Esophagus muscularis mucosa (tissue), 3 donors: ENCODE measurements around the gene ZPR1.

Source experiments
- POLR2AphosphoS5 ChIP-seq, 2 donors: sonication (generic); formaldehyde crosslinking; IDR thresholded peaks; one replicate each; pipeline ENCODE4 v1.6.1; 2017; ENCODE audit warnings: antibody characterized with exemption in 2 of 2
- TF ChIP-seq, protein P1 (sequence below), 3 experiments: fragments of 200-600 bp in 2 of 3; fragments of 450-650 bp in 1 of 3; sonication (generic) in 2 of 3; IDR thresholded peaks; one replicate each; pipeline ENCODE4 v1.5.1; 2017 to 2019; ENCODE audit warnings: antibody characterized with exemption in 3 of 3, mild to moderate bottlenecking in 2 of 3, moderate library complexity in 1 of 3

DNA sequence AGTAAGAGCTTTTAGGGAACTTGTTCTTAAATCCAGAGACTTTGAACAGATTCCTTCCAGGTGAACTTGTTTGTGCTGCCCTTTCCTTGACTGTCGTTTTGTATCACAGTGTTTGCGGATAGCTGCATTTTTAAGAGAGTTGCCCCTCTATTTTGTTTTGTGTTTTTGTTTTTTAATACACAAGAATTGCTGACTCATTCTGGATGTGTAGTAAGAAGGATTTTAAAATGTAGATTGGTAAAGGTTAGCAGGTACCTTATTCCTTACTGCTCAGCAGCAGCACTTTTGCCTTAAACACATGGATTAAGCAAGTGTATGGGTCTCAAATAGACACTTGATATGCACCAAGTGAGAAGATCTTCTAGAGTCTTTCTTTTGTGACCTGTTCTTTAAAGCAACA is 12.8 kb upstream of the ZPR1 start:
- TF ChIP-seq, protein P1, sequence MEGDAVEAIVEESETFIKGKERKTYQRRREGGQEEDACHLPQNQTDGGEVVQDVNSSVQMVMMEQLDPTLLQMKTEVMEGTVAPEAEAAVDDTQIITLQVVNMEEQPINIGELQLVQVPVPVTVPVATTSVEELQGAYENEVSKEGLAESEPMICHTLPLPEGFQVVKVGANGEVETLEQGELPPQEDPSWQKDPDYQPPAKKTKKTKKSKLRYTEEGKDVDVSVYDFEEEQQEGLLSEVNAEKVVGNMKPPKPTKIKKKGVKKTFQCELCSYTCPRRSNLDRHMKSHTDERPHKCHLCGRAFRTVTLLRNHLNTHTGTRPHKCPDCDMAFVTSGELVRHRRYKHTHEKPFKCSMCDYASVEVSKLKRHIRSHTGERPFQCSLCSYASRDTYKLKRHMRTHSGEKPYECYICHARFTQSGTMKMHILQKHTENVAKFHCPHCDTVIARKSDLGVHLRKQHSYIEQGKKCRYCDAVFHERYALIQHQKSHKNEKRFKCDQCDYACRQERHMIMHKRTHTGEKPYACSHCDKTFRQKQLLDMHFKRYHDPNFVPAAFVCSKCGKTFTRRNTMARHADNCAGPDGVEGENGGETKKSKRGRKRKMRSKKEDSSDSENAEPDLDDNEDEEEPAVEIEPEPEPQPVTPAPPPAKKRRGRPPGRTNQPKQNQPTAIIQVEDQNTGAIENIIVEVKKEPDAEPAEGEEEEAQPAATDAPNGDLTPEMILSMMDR (IDR thresholded peaks at IDR 0.05) = no peak
- TF ChIP-seq POLR2AphosphoS5 (IDR thresholded peaks at IDR 0.05) = no peak
